SK-N-SH treated with all-trans-retinoic acid at 6 μM for 48 hours (cell line): ENCODE results near the gene TULP1.

Experiments used
- ARNTL ChIP-seq: fragments of 450-650 bp; formaldehyde crosslinking; IDR thresholded peaks from 2 replicates; pipeline ENCODE4 v1.5.0; 2020; ENCODE audit warnings: low read depth, mild to moderate bottlenecking, moderate library complexity, borderline replicate concordance
- CREB5 ChIP-seq: fragments of 250-450 bp; sonication (Bioruptor Pico); IDR thresholded peaks from 2 replicates; pipeline ENCODE4 v1.5.1; 2020; ENCODE audit warnings: low read depth, mild to moderate bottlenecking, moderate library complexity
- ISL1 ChIP-seq: fragments of 250-450 bp; sonication (Bioruptor Pico); IDR thresholded peaks from 2 replicates; pipeline ENCODE4 v2.1.2; 2022; ENCODE audit warnings: mild to moderate bottlenecking, moderate library complexity
- OSR1 ChIP-seq: fragments of 250-450 bp; sonication (Bioruptor Pico); IDR thresholded peaks from 2 replicates; pipeline ENCODE4 v1.8.0; 2022; ENCODE audit warnings: moderate library complexity, mild to moderate bottlenecking, inconsistent platforms
- PATZ1 ChIP-seq: fragments of 250-450 bp; sonication (Bioruptor Pico); IDR thresholded peaks from 2 replicates; pipeline ENCODE4 v1.8.0; 2020; ENCODE audit warnings: mild to moderate bottlenecking, moderate library complexity, borderline replicate concordance
- PPARA ChIP-seq: fragments of 250-450 bp; sonication (Bioruptor Pico); IDR thresholded peaks from 2 replicates; pipeline ENCODE4 v1.5.0; 2020; ENCODE audit warnings: mild to moderate bottlenecking, borderline replicate concordance
- RARB ChIP-seq: fragments of 250-450 bp; sonication (Bioruptor Pico); IDR thresholded peaks from 2 replicates; pipeline ENCODE4 v1.8.0; 2021; ENCODE audit warnings: mild to moderate bottlenecking, moderate library complexity
- SNAI2 ChIP-seq: fragments of 250-450 bp; sonication (Bioruptor Pico); IDR thresholded peaks from 2 replicates; pipeline ENCODE4 v1.5.0; 2020; ENCODE audit warnings: mild to moderate bottlenecking, moderate library complexity
- TCF4 ChIP-seq: fragments of 250-450 bp; sonication (Bioruptor Pico); IDR thresholded peaks from 2 replicates; pipeline ENCODE4 v1.8.0; 2021; ENCODE audit warnings: mild to moderate bottlenecking, moderate library complexity, borderline replicate concordance
- ZC3H10 ChIP-seq: fragments of 250-450 bp; sonication (Bioruptor Pico); IDR thresholded peaks from 2 replicates; pipeline ENCODE4 v1.5.1; 2021; ENCODE audit warnings: mild to moderate bottlenecking, moderate library complexity
- ZFP3 ChIP-seq: fragments of 250-450 bp; sonication (Bioruptor Pico); IDR thresholded peaks from 2 replicates; pipeline ENCODE4 v1.5.0; 2020; ENCODE audit warnings: mild to moderate bottlenecking, moderate library complexity
- ZFP30 ChIP-seq: fragments of 450-650 bp; formaldehyde crosslinking; IDR thresholded peaks from 2 replicates; pipeline ENCODE4 v1.5.0; 2022; ENCODE audit warnings: mild to moderate bottlenecking, moderate library complexity
- ZNF70 ChIP-seq: fragments of 450-650 bp; formaldehyde crosslinking; IDR thresholded peaks from 2 replicates; pipeline ENCODE4 v1.5.0; 2020; ENCODE audit warnings: mild to moderate bottlenecking, moderate library complexity

- TF ChIP-seq SNAI2 (CRISPR knock-in tag), result no peak
- no peak for TF ChIP-seq PATZ1
- no peak for TF ChIP-seq ZC3H10
- TF ChIP-seq PPARA (CRISPR knock-in tag), result no peak
- TF ChIP-seq ISL1 (CRISPR knock-in tag), result no peak
- TF ChIP-seq CREB5 (CRISPR knock-in tag), result no peak
- no peak for TF ChIP-seq OSR1 (CRISPR knock-in tag)
- TF ChIP-seq ZFP30, result no peak
- no peak for TF ChIP-seq ARNTL (CRISPR knock-in tag)
- TF ChIP-seq ZFP3, result no peak
- no peak for TF ChIP-seq RARB (CRISPR knock-in tag)
- no peak for TF ChIP-seq TCF4
- no peak for TF ChIP-seq ZNF70 (CRISPR knock-in tag)
These were observed 42.1 kb upstream of the TULP1 start for GRCh38 chr6:35554811-35555210.
